Stimulated activated CD4-positive, alpha-beta T cell treated with anti-CD3 and anti-CD28 coated beads, Interleukin-4, amount 100 ng/mL, for 48 hours (primary cell): ENCODE results near the gene PSMD7.
"Not testable (repeated sequence)": the region's sequence is repeated elsewhere in the genome, so short reads cannot be mapped to it uniquely, and the experiment has no call there.

ENCODE experiments used
- DNase-seq, 2 donors: peaks; one replicate each; pipeline ENCODE4 v3.0.0-alpha.2; 2020; ENCODE audit warnings: low read depth in 2 of 2

PSMD7 gene

GRCh38 chr16:74297145-74297665 is 591 bp downstream of the PSMD7 start:
- DNase-seq = peak; percentile 24 to 39

- DNase-seq = no peak
These were observed 1.5 kb downstream of the PSMD7 start for GRCh38 chr16:74298104-74298503.

- no peak for DNase-seq
These were observed 5.7 kb downstream of the PSMD7 start for GRCh38 chr16:74302341-74302740.

GRCh38 chr16:74304164-74304834 is 7.7 kb downstream of the PSMD7 start:
- DNase-seq = no peak

GRCh38 chr16:74304835-74305176 is 8.2 kb downstream of the PSMD7 start:
- DNase-seq = no peak

GRCh38 chr16:74305281-74305680 is 8.7 kb downstream of the PSMD7 start:
- no peak for DNase-seq

- no peak for DNase-seq
These were observed 9.6 kb downstream of the PSMD7 start for GRCh38 chr16:74305978-74306784.

GRCh38 chr16:74307383-74307782 is 10.8 kb downstream of the PSMD7 start:
- no peak for DNase-seq

- DNase-seq = no peak
These were observed 13.5 kb downstream of the PSMD7 start for GRCh38 chr16:74309789-74310781.

GRCh38 chr16:74315059-74315458 is 18.4 kb downstream of the PSMD7 start:
- DNase-seq = no peak

- no peak for DNase-seq
These were observed 24.1 kb downstream of the PSMD7 start for GRCh38 chr16:74320707-74321106.

GRCh38 chr16:74321356-74321755 is 24.7 kb downstream of the PSMD7 start:
- no peak for DNase-seq

- DNase-seq = no peak
These were observed 25.7 kb downstream of the PSMD7 start for GRCh38 chr16:74322301-74322710.

- DNase-seq = not testable (repeated sequence)
These were observed 28.2 kb downstream of the PSMD7 start for GRCh38 chr16:74324777-74325176.

GRCh38 chr16:74325641-74326040 is 29.0 kb downstream of the PSMD7 start:
- no peak for DNase-seq

- not testable (repeated sequence) for DNase-seq
These were observed 31.7 kb downstream of the PSMD7 start for GRCh38 chr16:74328346-74328745.

GRCh38 chr16:74332469-74332868 is 35.9 kb downstream of the PSMD7 start:
- not testable (repeated sequence) for DNase-seq

- DNase-seq = not testable (repeated sequence)
These were observed 40.9 kb downstream of the PSMD7 start for GRCh38 chr16:74337506-74337905.

GRCh38 chr16:74339226-74339625 is 42.6 kb downstream of the PSMD7 start:
- DNase-seq = not testable (repeated sequence)

GRCh38 chr16:74353038-74353437 is 56.4 kb downstream of the PSMD7 start:
- DNase-seq = not testable (repeated sequence)
